Measurements from ENCODE around the gene USP46. TPM values are rescaled to one million over a fixed set of nuclear protein-coding genes. Genes with fewer than 3 reads are reported as not detected.

The USP46 gene
- total RNA-seq, 1 experiment from 2014 or later: 15.5 TPM

GRCh38 chr4:52670121-52670520, 11.0 kb upstream of the USP46 start:
- H3K4me1 ChIP-seq (ENCODE audit: control insufficient read depth, insufficient read depth, low read length): no peaks in the 10 kb centered on the region
- no peaks in the 10 kb centered on the region for H3K9me3 ChIP-seq (ENCODE audit: control insufficient read depth, insufficient read depth, low read depth, low read length)
- in situ Hi-C loops (cut with HindIII; ENCODE audit: low pct_unique_long_range_greater_than_20kb, low sequenced_read_pairs) (no loop called here), intact Hi-C loops (cut with micrococcal nuclease; ENCODE audit: unreplicated experiment) (no loop called here)
- H3K4me3 ChIP-seq (ENCODE audit: low read depth in 2 of 2, low read length in 2 of 2): no peak overlapping the region
- H3K27me3 ChIP-seq (ENCODE audit: control insufficient read depth, insufficient read depth, low read length): no peaks in the 10 kb centered on the region
- ChIA-PET CTCF (no interaction called here), POLR2A (no interaction called here)
- no peak overlapping the region for H3K27ac ChIP-seq (ENCODE audit: low read length)
- TF ChIP-seq POLR2AphosphoS5 (IDR thresholded peaks at IDR 0.05; ENCODE audit: low read depth, low read length) (no peak), SIN3A (IDR thresholded peaks at IDR 0.05; ENCODE audit: borderline replicate concordance, insufficient read depth, low read depth, low read length) (no peak), TCF7L2 (IDR thresholded peaks at IDR 0.05; ENCODE audit: low read depth, low read length) (no peak), CTCF (IDR thresholded peaks at IDR 0.05) (no peak)
- no TSS peak for BruUV-seq (replicated peaks)
- no peaks in the 10 kb centered on the region for H3K36me3 ChIP-seq (ENCODE audit: control insufficient read depth, insufficient read depth, low read length)
- no peak for ATAC-seq
- DNase-seq (ENCODE audit: low read depth, low spot score): no peak

GRCh38 chr4:52665592-52665991, 6.5 kb upstream of the USP46 start:
- in situ Hi-C loops (cut with HindIII; ENCODE audit: low pct_unique_long_range_greater_than_20kb, low sequenced_read_pairs) (no loop called here), intact Hi-C loops (cut with micrococcal nuclease; ENCODE audit: unreplicated experiment) (loop anchor here (2.0 to 10.0 kb wide), 2 partner anchors 111 to 289 kb away; no protein-coding TSS in a partner anchor)
- no peaks in the 10 kb centered on the region for H3K9me3 ChIP-seq (ENCODE audit: control insufficient read depth, insufficient read depth, low read depth, low read length)
- TF ChIP-seq CTCF (IDR thresholded peaks at IDR 0.05) (peak; percentile 46), REST (IDR thresholded peaks at IDR 0.05; ENCODE audit: insufficient read depth in 1 of 2, low read depth in 2 of 2, low read length in 1 of 2) (no peak), POLR2AphosphoS5 (IDR thresholded peaks at IDR 0.05; ENCODE audit: low read depth, low read length) (no peak), TCF7L2 (IDR thresholded peaks at IDR 0.05; ENCODE audit: low read depth, low read length) (no peak), SIN3A (IDR thresholded peaks at IDR 0.05; ENCODE audit: borderline replicate concordance, insufficient read depth, low read depth, low read length) (no peak)
- POLR2A ChIA-PET: no interaction called here
- ATAC-seq: peak; percentile 80
- H3K4me3 ChIP-seq (ENCODE audit: low read depth in 2 of 2, low read length in 2 of 2): no peak overlapping the region
- no peaks in the 10 kb centered on the region for H3K4me1 ChIP-seq (ENCODE audit: control insufficient read depth, insufficient read depth, low read length)
- no TSS peak for BruUV-seq (replicated peaks)
- H3K27ac ChIP-seq (ENCODE audit: low read length): no peak overlapping the region
- peak; percentile 24 for DNase-seq (ENCODE audit: low read depth, low spot score)
- CTCF ChIA-PET: interaction anchor here (1.0 kb wide), 1 partner anchor 121 kb away, joined by 5 read pairs; no protein-coding TSS in a partner anchor
- H3K27me3 ChIP-seq (ENCODE audit: control insufficient read depth, insufficient read depth, low read length): no peaks in the 10 kb centered on the region
- H3K36me3 ChIP-seq (ENCODE audit: control insufficient read depth, insufficient read depth, low read length): no peaks in the 10 kb centered on the region
